IPS-18c (cell line): ENCODE data around the gene ABCC3.

Experiments
- H3K4me3 ChIP-seq: 2 replicates; pipeline ENCODE4 v1.7.0; 2013; ENCODE audit warnings: low read depth, mild to moderate bottlenecking, low read length, moderate library complexity; ENCODE audit not compliant: insufficient read depth
- H3K9me3 ChIP-seq: one replicate; pipeline ENCODE4 v1.6.1; 2013; ENCODE audit warnings: mild to moderate bottlenecking, low read length, moderate library complexity; ENCODE audit not compliant: control insufficient read depth, insufficient read depth

Gene ABCC3

DNA sequence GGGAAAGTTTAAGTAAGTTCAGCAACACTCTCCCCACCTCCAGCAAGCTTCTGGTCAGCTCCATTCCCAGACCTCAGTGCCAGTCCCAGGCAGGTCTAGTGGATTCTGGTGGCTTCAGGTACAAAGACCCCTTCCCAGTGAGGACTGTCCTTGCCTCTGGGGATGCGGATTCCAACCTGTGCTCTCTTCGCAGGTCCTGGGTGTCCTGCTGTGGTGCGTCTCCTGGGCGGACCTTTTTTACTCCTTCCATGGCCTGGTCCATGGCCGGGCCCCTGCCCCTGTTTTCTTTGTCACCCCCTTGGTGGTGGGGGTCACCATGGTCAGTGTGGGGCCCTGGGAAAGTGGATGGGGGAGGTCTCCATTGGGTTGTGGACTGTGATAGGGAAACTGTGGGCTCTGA, 21.8 kb downstream of the ABCC3 start:
- H3K9me3 ChIP-seq, result no peaks in the 10 kb centered on the region
- H3K4me3 ChIP-seq, result no peak overlapping the region

DNA sequence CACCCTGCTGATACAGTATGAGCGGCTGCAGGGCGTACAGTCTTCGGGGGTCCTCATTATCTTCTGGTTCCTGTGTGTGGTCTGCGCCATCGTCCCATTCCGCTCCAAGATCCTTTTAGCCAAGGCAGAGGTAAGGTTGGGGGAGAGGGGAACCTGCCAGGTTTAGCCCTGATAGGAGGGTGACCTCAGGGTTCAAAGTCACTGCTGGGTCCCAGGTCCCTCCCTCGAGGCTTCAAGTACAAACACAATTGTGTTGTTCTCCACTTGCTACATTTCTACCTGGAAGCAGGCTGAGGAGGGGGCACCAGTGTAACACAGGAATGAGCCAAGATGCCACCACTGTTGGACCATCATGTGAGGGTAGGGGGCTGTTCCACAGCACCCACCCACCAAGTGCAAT, 22.4 kb downstream of the ABCC3 start:
- Histone ChIP-seq H3K4me3 (no peak overlapping the region), H3K9me3 (no peaks in the 10 kb centered on the region)

DNA sequence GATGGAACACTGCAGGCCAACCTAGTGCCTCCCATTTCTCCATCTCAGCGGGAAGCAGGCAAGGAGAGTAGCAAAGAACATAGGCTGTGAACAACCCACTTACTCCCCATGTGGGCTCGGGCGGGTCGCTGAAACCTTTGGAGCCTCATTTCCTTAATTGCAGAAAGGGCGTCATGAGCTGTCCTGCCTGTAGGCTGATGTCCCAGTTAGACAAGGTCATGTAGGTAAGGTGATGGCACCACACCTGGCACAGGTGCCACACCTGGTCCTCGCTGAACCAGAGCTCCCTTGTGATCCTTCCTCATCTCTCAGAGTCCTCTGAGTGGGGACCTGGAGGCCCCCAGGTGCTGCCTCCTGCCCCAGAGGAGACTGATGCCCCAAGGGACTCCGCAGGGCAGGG, 22.9 kb downstream of the ABCC3 start:
- Histone ChIP-seq H3K4me3 (no peak overlapping the region), H3K9me3 (no peaks in the 10 kb centered on the region)

DNA sequence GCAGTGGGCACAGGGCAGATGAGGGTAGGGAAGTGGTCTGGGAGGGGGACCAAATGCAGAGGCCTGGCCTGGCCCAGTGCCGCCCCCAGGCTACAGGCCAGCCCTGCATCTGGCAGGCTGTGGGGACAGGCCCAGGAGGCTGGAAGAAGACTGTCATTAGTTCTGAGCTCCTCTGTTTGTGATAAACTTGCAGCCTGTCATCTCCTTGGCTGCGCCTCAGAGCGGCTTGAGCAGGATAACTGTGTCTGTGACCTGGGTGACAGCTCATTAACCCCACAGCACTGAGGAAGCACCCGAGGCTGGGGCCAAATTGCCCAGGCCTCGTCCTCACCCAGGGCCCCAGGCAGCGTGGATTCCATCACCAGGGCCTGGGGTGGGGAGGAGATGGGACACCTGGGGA, 23.9 kb downstream of the ABCC3 start:
- Histone ChIP-seq H3K9me3 (no peaks in the 10 kb centered on the region), H3K4me3 (no peak overlapping the region)

DNA sequence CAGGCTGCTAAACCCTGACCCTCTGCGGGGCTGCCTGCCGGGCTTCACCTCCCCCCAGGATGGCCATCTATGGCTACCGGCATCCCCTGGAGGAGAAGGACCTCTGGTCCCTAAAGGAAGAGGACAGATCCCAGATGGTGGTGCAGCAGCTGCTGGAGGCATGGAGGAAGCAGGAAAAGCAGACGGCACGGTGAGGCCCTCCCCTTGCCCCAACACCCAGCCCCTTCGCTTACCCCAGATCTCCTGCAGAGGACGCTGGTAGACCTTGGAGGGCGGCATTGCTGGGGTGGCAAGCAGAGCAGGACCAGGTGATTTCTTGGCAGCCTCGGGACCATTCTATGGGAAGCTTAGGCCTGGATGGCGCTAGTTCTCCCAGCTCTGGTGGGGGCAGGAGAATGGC, 24.5 kb downstream of the ABCC3 start:
- Histone ChIP-seq H3K9me3 (no peaks in the 10 kb centered on the region), H3K4me3 (no peak overlapping the region)

DNA sequence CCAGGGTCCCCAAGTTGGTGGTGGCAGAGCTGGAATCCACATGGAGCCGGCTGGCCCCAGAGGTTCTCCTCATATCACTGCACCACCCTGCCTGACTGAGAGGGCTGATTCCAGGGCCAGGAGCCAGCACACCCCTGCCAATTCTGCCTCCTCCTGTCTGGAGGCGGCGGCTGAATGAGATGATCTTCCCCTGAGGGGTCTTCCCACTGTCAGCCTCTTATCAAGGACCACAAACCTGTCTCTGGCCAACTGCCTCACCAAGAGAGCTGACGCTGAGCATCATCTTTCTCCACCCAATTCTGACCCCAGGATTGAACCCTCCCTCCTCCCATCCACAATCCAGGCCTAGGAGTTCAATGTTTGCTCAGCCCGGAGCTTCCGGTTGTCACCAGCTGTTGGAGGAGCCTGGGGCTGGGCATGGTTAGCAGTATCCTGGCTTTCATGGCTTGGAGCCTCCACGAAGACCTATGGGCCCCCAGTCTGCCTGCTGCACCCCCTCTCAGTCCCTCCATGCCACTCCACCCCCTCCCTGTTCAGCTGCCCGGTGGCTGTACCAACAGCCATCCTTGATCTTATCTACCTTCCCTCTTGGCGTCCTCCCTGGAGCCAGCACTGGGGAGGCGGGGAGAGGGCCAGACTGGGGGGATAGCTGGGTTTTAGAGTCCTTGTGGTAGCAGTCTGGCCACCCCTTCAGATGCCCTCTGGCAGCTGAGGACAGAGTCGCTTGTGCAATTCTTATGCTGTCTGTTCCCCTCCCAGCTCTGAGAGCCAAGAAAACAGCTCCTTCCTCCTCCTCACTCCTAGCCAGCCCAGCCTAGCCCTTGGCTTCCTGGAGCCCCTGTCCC, 25.6 kb downstream of the ABCC3 start:
- Histone ChIP-seq H3K4me3 (no peak overlapping the region), H3K9me3 (no peaks in the 10 kb centered on the region)

DNA sequence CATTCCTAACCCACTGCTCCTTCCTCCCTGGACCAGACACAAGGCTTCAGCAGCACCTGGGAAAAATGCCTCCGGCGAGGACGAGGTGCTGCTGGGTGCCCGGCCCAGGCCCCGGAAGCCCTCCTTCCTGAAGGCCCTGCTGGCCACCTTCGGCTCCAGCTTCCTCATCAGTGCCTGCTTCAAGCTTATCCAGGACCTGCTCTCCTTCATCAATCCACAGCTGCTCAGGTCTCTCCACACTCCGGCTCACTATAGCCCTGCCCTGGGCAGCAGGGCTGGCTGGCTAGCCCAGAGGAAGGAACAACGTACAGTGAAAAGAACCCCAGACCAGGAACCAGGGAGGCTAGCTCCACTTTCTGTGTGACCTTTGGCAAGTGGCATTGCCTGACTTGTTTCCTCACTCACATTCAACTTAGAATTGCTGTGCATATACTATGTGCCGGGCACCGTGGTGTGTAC, 26.2 kb downstream of the ABCC3 start:
- Histone ChIP-seq H3K9me3 (no peaks in the 10 kb centered on the region), H3K4me3 (no peak overlapping the region)

DNA sequence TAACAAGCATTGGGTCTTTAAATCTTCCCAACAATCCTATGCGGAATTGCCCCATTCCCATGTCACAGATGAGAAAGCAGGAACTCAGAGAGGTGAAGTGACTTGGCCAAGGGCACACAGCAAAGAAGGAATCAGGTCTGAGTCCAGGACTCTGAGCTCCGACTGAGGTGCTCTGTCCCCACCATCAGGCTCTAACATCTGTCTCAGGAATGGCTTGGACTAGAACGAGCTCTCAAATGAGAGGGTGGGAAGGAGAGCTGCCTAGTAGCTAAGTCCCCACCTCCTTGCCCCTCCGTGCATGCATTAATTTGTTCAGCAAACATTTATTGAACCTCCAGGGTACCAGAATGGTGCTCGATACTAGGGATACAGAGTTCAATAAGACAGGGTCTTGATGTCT, 26.7 kb downstream of the ABCC3 start:
- H3K4me3 ChIP-seq, result no peak overlapping the region
- no peaks in the 10 kb centered on the region for H3K9me3 ChIP-seq

DNA sequence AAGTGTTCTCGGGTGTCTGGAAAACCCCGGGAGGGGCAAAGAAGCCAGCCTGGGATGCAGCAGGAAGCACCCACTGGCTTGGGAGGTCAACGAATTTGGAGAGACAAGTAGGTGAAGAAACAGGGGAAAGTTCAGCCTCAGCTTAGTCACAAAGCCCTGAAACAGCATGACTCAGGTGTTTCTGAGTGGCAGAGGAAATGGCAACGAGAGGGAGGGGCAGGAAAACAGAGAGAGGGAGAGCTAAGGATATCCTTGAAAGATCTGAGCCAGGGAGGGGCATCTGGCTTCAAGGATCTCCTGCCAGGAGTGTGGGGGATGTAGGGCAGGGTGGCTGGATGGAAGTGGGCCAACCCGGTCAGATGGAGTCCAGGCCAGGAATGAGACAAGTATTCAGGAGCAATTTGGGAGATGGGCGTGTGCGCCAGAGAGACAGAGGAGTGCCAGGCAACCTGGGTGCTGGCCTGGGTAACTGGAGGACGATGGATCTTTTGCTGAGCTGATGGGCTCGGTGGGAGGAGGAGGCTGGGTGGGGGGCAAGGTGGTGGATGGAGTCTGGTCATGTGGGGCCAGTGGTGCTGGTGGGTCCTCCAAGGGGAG, 27.2 kb downstream of the ABCC3 start:
- Histone ChIP-seq H3K4me3 (no peak overlapping the region; the same call in 1 of the 2 replicates), H3K9me3 (no peaks in the 10 kb centered on the region)

DNA sequence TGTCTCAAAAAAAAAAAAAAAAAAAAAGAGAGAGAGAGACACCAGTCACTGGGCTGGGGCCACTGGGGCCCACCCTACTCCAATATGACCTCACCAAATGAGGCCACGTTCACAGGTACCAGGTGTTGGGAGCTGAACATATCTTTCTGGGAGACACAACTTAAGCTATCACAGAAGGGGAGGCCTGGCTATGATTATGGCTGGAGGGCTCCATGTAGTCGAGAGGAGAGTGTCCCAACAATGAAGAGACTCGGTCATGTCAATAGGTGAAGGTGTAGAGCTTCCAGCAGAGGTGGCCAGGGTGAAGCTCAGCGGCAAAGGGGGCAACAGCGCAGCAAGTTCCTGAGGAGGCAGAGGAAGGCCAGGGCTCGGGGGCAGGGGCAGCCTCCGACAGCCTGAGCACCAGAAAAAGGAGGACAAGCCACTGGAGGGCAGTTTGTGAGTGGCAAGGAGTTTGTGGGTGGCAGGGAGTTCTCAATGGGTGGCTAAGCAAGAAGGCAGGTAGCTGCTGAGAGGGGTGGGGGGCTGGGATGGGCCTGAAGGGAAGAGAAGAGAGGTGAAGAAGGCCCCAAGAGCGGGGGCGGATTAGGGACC, 28.0 kb downstream of the ABCC3 start:
- no peaks in the 10 kb centered on the region for H3K9me3 ChIP-seq
- no peak overlapping the region for H3K4me3 ChIP-seq

DNA sequence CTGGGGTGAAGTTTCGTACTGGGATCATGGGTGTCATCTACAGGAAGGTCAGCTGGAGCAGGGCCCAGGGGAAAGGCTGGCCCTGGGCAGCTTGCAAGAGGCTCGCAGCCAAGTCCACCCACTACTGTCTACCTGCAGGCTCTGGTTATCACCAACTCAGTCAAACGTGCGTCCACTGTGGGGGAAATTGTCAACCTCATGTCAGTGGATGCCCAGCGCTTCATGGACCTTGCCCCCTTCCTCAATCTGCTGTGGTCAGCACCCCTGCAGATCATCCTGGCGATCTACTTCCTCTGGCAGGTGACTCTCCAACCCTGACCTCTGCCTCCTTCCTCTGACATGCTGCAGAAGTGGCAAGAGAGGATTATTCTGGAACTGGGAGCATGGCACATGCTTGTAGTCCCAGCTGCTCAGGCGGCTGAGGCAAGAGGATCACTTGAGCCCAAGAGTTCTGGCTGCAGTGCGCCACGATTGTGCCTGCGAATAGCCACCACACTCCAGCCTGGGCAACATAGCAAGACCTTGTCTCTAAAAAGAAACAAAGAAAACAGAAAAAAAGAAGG, 29.2 kb downstream of the ABCC3 start:
- Histone ChIP-seq H3K4me3 (no peak overlapping the region), H3K9me3 (no peaks in the 10 kb centered on the region)

DNA sequence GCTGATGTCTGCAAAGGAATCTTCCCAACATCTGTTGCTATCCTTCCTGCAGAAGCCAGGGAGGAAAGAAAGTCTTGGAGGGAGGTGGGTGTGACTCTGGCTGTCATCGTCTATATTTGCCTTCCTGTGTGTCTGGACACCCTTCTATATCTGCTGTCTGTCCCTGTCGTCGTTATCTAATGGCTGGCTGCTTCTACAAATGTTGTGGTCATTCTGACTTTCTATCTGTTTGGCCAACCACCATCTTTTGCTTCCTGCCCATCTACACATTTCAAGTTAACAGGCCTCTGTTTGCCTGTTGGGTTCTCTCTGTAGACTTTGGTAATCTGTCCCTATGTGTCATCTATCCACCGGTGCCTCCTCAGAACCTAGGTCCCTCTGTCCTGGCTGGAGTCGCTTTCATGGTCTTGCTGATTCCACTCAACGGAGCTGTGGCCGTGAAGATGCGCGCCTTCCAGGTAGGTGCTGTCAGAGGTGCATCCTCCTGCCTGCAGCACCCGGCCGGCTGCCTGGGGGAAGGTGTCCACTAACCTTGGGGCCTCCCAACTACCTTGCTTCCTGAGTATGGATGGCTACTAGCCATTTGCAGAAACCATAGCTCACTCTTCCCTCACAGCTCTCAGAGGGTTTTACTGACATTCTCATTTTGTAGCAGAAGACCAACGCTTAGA, 30.2 kb downstream of the ABCC3 start:
- no peaks in the 10 kb centered on the region for H3K9me3 ChIP-seq
- no peak overlapping the region for H3K4me3 ChIP-seq

DNA sequence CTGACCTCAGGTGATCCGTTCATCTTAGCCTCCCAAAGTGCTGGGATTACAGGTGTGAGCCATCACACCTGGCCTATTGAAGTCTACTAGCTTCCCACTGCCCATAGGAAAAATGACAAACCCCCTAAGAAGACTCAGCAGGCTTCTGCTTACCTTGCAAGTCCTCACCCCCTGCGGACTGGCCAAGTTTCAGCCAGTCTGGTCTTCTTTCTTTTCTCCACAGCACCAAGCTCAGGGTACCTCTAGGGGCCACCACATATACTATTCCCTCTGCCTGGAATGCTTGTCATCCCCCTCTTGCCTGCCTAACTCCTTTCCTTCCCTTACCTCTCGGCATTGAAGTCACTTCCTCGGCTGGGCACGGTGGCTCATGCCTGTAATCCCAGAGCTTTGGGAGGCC, 31.2 kb downstream of the ABCC3 start:
- Histone ChIP-seq H3K9me3 (peaks cover 2% of the 10 kb centered on the region), H3K4me3 (no peak overlapping the region)

DNA sequence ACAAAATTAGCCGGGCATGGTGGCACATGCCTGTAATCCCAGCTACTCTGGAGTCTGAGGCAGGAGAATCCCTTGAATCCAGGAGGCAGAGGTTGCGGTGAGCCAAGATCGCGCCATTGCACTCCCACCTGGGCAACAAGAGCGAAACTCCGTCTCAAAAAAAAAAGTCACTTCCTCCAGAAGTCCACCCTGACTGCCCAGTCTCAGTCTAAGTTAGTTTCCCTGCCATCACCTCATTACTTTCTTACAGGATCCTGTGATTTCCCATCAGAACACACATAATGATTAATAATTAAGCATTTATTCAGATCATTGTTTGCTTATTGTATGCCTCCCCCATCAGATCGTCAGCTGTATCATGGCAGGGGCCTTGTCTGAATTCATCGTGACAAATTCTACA, 31.6 kb downstream of the ABCC3 start:
- H3K9me3 ChIP-seq, result peaks cover 2% of the 10 kb centered on the region

DNA sequence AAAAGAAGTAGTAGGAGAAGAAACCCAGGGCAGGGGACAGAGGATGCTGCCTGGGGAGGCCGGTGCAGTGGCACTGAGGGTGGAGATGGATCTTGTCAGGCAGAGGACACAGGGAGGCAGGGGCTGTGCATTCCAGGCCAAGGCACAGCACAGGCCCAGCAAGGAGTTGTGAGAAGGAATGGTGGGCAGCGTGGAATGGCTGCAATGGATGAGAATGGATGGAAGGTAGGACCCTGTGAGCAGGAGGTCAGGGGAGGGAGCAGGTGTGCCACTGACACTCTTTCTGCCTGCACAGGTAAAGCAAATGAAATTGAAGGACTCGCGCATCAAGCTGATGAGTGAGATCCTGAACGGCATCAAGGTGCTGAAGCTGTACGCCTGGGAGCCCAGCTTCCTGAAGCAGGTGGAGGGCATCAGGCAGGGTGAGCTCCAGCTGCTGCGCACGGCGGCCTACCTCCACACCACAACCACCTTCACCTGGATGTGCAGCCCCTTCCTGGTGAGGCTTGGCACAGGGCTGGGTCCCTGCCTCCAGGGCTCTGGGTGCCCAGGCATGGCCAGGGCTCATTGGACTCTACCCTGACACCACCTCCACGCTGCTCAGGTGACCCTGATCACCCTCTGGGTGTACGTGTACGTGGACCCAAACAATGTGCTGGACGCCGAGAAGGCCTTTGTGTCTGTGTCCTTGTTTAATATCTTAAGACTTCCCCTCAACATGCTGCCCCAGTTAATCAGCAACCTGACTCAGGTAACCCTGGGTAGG, 32.8 kb downstream of the ABCC3 start:
- H3K4me3 ChIP-seq, result no peak overlapping the region

More for the DNA sequence above, 31.6 kb downstream of the ABCC3 start:
- H3K4me3 ChIP-seq, result no peak overlapping the region

DNA sequence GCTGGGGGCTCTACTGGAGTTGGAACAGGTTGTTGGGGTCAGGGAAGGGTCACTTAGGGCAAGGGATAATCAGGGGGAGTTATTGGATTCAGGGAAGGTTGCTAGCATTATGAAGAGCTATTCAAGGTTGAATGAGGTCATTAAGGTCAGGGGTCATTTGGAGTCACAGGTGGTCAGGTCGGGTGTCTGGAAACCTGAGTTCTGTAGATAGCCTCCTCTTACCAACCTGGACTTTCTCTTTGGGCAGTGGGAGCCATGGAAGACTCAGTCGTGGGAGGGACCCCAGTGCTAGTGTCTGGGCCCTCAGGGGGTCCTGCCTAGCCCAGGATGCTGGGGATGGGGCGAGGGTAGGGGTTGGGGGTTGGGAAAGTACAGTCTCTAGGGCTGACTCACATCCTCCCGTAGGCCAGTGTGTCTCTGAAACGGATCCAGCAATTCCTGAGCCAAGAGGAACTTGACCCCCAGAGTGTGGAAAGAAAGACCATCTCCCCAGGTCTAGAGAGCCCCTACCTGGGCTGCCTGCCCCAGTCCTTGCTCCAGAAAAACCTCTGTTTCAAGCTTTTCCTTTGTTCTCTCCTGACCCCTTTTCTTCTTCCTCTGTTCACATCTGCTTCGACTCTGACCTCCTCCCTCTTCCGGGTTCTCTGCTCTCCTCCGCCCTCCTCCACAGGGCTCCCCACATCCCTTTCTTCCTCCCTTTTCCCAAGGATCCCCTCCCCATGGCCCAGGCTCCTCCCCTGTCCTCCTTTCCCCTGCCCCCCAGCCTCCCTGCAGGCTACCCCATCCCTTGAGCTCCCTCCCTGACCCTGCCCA, 33.5 kb downstream of the ABCC3 start:
- no peak overlapping the region for H3K4me3 ChIP-seq
- H3K9me3 ChIP-seq, result peaks cover 2% of the 10 kb centered on the region

More for the DNA sequence above, 32.8 kb downstream of the ABCC3 start:
- peaks cover 2% of the 10 kb centered on the region for H3K9me3 ChIP-seq
